HG02938 (cell line): ENCODE results near the gene PEAK1.
"Not testable (repeated sequence)": the region's sequence is repeated elsewhere in the genome, so short reads cannot be mapped to it uniquely, and the experiment has no call there.

Experiments used
- ATAC-seq: cut with Tn5 transposase; IDR thresholded peaks from one replicate; pipeline ENCODE4 v1.9.1; 2021; ENCODE audit warnings: mild to moderate bottlenecking, moderate library complexity; ENCODE audit not compliant: unreplicated experiment

PEAK1 gene

GRCh38 chr15:77426871-77427270, 7.0 kb upstream of the PEAK1 start:
- ATAC-seq, result no peak

GRCh38 chr15:77426377-77426776, 6.5 kb upstream of the PEAK1 start:
- no peak for ATAC-seq

GRCh38 chr15:77425104-77425503, 5.2 kb upstream of the PEAK1 start:
- ATAC-seq, result no peak

GRCh38 chr15:77421370-77421700, 1.4 kb upstream of the PEAK1 start:
- ATAC-seq, result no peak

- peak; percentile 39 for ATAC-seq
Measured at GRCh38 chr15:77420610-77421369, 886 bp upstream of the PEAK1 start, which contains the start of gene HMG20A. Gene HMG20A (plus strand): TSS chr15:77420888. CDS start chr15:77458408, 37,520 bp downstream.

- peak; percentile 10 for ATAC-seq
Measured at GRCh38 chr15:77418966-77419835, 703 bp downstream of the PEAK1 start.

GRCh38 chr15:77418391-77418965, 1.4 kb downstream of the PEAK1 start:
- no peak for ATAC-seq

GRCh38 chr15:77417602-77418001, 2.3 kb downstream of the PEAK1 start:
- no peak for ATAC-seq

- no peak for ATAC-seq
Measured at GRCh38 chr15:77416954-77417353, 3.0 kb downstream of the PEAK1 start.

- no peak for ATAC-seq
Measured at GRCh38 chr15:77416148-77416455, 3.8 kb downstream of the PEAK1 start.

- no peak for ATAC-seq
Measured at GRCh38 chr15:77415450-77416147, 4.3 kb downstream of the PEAK1 start.

GRCh38 chr15:77414789-77415442, 5.0 kb downstream of the PEAK1 start:
- no peak for ATAC-seq

GRCh38 chr15:77413699-77414349, 6.1 kb downstream of the PEAK1 start:
- no peak for ATAC-seq

- no peak for ATAC-seq
Measured at GRCh38 chr15:77412972-77413698, 6.8 kb downstream of the PEAK1 start.

- ATAC-seq, result no peak
Measured at GRCh38 chr15:77411619-77411976, 8.3 kb downstream of the PEAK1 start.

GRCh38 chr15:77410701-77411618, 8.9 kb downstream of the PEAK1 start:
- no peak for ATAC-seq

GRCh38 chr15:77410157-77410500, 9.8 kb downstream of the PEAK1 start:
- ATAC-seq, result not testable (repeated sequence)

GRCh38 chr15:77409259-77410156, 10.4 kb downstream of the PEAK1 start:
- no peak for ATAC-seq
